C1 segment of cervical spinal cord (tissue), 14 donors: Measurements from ENCODE around the gene RMND5A.
A peak's percentile ranks its signal among the peaks of the same experiment; 100 is the strongest.
"Not testable (repeated sequence)": the region's sequence is repeated elsewhere in the genome, so short reads cannot be mapped to it uniquely, and the experiment has no call there.

Experiments used
- DNase-seq, 14 donors: peaks; one replicate each; lab custom pipeline; 2025; lab: John Stamatoyannopoulos, UW

The RMND5A gene

DNA sequence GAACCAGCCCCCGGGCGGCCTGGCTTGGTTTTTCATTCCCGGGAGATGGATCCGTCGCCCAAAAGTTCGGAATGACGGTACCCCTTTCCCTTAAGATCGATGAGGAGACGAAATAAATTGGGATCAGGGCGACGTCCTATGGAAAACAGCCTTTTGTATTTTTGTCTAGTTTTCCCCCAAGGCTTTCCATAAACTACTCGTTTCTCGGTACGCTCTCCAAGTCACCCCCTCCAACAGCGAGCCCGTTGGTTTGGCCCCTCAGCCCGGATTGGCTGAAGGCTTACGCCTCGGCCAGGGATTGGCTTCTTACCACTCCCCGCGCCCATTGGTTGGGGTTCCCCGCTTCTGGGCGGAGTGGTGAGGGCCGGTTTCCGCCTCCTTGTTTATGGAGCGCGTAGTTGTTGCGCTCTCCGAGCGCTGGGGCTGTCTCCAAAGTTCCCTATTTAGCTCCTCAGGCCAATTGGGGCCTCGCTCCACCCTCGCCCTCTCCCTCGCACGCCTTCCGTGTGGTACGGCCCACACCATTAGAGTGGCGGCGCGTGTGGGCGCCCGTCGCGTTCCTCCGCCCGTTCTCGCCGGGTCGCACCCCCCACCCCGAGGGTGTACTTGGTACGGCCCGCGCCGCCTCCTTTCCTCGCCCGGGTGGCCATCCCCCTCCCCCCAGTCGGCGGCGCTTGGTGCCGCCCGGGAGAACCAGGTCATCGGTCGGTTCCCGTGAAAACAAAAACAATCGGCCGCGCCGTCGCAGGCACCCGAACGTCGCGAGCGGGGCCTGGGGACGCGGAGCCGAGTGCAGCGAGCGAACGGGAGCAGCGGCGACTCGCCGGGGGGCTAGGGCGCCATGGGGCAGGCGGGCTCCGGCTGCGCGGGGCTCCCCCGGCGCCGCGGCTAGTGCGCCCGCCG is at the start of gene RMND5A:
RMND5A (plus strand) TSS at position 655 of the 903 bp plus-strand sequence. CDS start 377 bp downstream, outside the sequence.
- DNase-seq = peak in 13 of 14 donors; percentile 59 to 99 (median 92)

- DNase-seq = peak in 4 of 14 donors; percentile 7 to 97 (median 18)
Measured at GRCh38 chr2:86671337-86671981, 48.6 kb upstream of the RMND5A start.

DNA sequence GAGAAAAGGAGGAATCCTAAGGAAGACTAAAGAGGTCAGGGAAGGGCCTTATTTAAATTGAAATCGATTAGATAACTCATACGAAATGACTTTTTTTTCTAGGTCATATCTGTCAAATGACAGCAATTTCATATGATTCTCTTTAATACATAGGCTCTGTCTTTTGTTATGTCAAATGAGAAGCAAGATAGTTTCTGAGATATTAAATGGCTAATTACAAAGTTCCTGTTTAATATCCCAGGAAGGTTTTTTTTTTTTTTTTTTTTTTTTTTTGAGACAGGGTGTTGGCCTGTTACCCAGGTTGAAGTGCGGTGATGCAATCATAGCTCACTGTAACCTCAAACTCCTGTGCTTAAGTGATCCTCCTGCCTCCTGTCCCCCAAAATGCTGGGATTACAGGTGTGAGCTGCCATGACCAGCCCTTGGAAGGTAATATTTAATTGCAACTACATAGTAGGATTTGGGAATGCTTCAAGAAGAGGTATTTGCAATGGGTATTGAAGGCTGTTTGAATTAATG is 48.0 kb upstream of the RMND5A start:
- no peak for DNase-seq

DNA sequence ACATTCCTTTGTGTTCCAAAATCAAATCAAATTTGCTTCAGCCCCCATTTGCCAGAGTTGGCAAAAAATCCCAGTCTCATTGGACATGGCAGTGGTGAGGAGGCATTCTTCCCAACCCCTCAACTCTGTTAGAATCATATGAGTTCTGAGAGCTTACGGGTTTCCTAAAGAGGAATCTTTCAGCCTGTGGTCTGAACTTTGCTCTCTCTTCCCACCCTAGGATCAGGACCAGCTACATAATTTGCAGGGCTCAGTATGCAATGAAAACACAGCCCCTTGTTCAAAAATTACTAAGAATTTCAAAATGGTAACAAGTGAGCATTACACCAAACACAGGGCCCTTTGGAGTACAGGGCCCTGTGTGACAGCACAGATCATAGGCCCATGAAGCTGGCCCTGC is 47.1 kb upstream of the RMND5A start:
- no peak for DNase-seq

- peak in 1 of 14 donors; percentile 5 for DNase-seq
Measured at GRCh38 chr2:86673986-86674670, 46.0 kb upstream of the RMND5A start.

GRCh38 chr2:86675104-86675503 is 45.0 kb upstream of the RMND5A start:
- DNase-seq = peak in 1 of 14 donors; percentile 25

DNA sequence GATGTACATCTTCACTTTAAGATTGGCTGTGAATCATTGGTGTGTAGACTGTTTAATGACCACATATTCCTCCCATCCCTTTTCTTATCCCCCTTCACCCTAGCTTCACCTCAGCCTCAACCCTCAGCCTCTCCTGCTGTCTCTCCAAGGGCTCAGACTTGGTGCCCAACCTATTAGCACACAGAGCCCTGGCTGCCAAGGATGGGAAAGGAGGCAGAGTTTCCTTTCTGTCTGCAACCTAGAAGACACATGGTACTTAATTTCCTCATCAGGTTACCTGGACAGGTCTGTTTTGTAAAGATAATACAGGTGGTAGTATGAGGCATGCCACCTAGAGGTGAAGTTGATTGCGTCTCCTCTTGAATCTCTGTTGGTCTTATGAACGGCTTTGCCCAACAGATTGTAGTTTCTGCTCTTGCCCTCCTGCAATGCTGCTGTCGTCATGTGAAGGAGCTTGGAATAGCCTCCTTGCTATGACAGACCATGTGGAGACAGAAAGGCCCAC is 44.5 kb upstream of the RMND5A start:
- DNase-seq = peak in 1 of 14 donors; percentile 24

DNA sequence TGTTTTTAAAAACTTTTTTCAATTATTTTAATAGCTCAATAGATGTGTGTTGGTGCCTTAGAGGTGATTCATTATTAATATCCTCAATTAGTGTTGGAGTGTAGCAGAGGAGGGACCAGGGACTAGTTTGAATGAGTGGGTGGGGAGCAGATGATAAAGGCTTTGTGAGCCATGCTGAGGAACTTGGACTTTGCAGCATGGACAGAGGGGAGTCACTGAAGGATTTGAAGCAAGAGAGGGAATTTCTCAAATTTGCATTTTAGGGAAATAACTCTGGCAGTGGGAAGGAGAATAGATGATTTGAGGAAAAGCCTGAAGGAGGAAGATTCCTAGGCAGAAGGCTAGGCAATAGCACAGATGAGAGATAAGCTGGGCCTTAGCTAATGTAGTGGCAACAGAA is 42.3 kb upstream of the RMND5A start:
- no peak for DNase-seq

DNA sequence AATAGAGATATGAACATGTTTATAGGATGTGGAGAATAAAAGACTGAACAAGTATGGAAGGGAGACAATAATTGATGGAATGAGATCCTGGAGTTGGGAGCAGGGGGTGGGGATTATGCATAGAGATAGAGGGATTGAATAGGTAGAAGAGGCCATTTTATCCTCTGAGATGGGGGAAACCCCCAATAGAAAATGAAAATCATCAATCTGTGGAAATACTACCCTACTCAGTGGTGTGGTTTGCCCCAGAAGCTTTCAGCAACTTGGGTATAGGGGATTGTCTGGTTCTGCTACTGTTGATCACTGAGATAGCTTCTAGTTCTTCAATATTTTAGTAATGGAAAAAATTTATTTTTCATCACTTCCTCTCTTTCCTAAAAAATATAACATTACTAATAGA is 41.1 kb upstream of the RMND5A start:
- no peak for DNase-seq

DNA sequence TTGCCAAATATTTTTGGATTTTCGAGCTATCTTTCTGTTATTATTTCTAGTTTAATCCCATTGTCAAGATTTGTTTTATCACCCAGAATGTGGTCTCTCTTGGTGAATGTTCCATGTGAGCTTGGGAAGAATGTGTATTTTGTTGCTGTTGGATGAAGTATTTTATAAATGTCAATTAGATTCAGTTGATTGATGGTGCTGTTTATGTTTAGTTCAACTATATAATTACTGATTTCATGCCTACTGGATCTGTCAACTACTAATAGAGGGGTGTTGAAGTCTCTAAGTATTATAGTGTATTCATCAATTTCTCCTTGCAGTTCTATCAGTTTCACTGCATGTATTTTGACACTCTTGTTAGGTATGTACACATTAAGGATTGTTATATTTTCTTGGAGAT is 34.7 kb upstream of the RMND5A start:
- no peak for DNase-seq

DNA sequence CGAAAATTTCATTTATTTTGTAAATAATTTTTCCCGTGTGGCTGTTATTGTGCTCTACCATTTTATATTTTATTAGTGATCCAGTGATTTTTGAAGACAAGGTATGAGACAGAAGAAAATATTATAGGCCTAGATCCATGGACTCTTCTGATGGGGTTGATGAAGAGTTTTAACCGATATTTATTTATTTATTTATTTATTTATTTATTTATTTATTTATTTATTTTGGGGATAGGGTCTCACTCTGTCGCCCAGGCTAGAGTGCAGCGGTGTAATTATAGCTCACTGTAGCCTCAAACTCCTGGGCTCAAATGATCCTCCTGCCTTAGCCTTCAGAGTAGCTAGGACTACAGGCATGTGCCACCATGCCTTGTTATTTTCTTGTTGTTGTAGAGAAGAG is 33.6 kb upstream of the RMND5A start:
- DNase-seq = no peak

- DNase-seq = peak in 2 of 14 donors; percentile 4 to 17
Measured at GRCh38 chr2:86686905-86687304, 33.2 kb upstream of the RMND5A start.

GRCh38 chr2:86695053-86695691 is 24.9 kb upstream of the RMND5A start:
- no peak for DNase-seq

GRCh38 chr2:86697551-86698104 is 22.5 kb upstream of the RMND5A start:
- no peak for DNase-seq

DNA sequence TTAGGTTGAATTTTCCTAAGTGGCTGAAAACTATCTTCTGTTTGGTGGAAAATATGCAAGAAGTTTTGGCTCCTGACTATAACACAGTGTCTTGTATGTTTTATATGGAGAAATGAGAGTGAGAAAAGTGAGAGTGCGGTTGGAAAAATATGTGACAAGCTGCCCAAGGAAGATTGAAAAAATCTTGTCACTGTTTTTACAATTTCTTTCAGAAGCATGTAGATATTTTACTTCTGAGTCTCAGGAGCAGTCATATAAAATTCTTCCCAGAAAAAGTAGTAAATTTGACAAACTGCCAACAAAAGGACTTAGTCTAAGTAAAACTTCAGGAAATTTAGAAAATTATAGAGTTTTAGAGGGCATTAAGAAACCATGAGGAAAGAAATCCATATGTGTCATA is 19.4 kb upstream of the RMND5A start:
- no peak for DNase-seq

DNA sequence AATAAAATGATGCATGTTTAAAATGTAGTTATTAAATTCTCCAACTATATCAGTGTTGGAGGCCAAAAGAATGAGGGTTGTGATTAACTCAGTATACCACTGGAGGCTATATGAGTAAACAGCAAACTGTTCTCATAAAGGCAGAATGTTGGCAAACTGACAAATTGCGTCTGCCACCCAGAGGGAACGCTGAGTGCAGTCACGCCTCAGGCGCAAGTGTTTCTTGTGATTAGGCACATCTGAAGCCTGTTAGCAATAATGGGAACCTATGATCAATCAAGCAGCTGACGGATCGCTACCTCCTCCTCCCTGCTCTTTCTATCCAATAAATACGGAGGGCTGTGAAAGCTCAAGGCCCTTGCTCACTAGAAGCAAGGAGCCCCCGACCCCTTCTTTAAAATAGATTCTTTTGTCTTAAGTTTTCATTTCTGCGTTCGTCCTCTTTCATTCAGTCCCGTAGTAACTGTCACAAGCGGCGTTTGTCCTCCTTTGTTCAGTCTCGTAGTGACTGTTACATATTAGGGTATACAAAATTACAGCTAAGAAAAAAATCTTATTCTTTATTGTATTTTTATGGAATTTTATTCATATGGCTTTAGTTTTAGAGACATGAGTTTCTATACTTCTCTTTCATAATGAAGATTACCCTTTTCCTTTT is 16.3 kb upstream of the RMND5A start:
- DNase-seq = peak in 2 of 14 donors; percentile 28 to 39

DNA sequence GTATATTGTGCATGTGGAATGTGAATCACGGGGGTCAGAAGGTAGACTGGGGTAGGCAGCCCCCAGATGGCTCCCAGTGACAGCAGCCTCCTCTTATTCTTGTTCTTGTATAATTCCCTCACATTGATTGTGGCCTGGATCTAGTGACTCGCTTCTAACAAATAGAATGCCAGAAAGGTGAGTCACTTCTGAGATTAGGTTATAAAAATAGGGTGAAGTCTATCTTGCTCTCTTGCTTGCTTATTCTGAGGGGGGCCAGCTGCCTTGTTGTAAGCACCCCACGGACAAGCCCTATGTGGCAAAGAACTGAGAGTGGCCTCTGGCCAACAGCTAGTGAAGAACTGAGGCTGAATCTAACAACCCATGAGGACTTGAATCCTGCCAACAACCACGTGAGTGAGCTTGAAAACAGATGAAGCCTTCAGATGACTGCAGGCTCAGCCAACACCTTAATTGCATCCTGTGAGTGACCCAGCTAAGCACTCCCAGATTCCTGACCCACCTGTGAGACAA is 15.6 kb upstream of the RMND5A start:
- peak in 3 of 14 donors; percentile 8 to 99 (median 35) for DNase-seq

DNA sequence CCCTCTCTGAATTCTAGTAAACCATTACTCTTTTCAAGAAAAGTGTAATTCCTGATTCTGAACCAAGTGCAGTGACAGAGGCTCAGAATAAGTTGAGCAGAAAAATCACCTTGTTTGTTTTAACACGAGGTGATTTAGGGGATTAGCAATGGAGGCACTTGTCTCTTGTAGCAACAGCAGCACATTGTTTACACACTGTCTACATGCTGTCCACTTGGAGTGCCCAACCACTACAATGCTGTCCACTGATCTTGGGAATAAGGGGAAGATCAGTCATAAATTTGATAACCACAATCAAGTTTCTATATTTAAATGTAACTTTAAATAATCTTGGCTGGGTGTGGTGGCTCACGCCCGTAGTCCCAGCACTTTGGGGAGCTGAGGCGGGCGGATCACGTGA is 13.9 kb upstream of the RMND5A start:
- DNase-seq = no peak

GRCh38 chr2:86706935-86707334 is 13.2 kb upstream of the RMND5A start:
- DNase-seq = no peak

GRCh38 chr2:86708126-86708525 is 12.0 kb upstream of the RMND5A start:
- DNase-seq = not testable (repeated sequence)
